CD4-positive, alpha-beta memory T cell (primary cell): ENCODE results near the gene PHACTR4. TPM values are rescaled to one million over a fixed set of nuclear protein-coding genes. Genes with fewer than 3 reads are reported as not detected.
"Not testable (repeated sequence)": the region's sequence is repeated elsewhere in the genome, so short reads cannot be mapped to it uniquely, and the experiment has no call there.

ENCODE experiments used
- CTCF ChIA-PET: fragments of 350-600 bp; sonication (Branson Sonifier 250); formaldehyde crosslinking; loops from one replicate; lab custom pipeline; 2021; ENCODE audit warnings: inconsistent platforms; ENCODE audit not compliant: partially characterized antibody; lab: Charles Lee
- POLR2A ChIA-PET: fragments of 350-600 bp; sonication (Branson Sonifier 250); formaldehyde crosslinking; loops from one replicate; lab custom pipeline; 2021; ENCODE audit not compliant: partially characterized antibody; lab: Charles Lee
- DNase-seq, 5 donors: peaks; one replicate each; pipeline versions ENCODE4 v3.0.0 to v3.0.0-alpha.2; 2020 to 2022; ENCODE audit warnings: mixed read lengths in 1 of 5
- H3K27ac ChIP-seq: one replicate; pipeline ENCODE4 v1.7.0; 2013; ENCODE audit warnings: low read depth, low read length
- H3K27me3 ChIP-seq: 2 replicates; pipeline ENCODE4 v1.7.0; 2013; ENCODE audit warnings: mild to moderate bottlenecking, low read length, moderate library complexity; ENCODE audit not compliant: insufficient read depth
- H3K36me3 ChIP-seq: 2 replicates; pipeline ENCODE4 v1.7.0; 2013; ENCODE audit warnings: mild to moderate bottlenecking, low read length, moderate library complexity; ENCODE audit not compliant: insufficient read depth
- H3K4me1 ChIP-seq: 2 replicates; pipeline ENCODE4 v1.7.0; 2013; ENCODE audit warnings: mild to moderate bottlenecking, low read length, moderate library complexity; ENCODE audit not compliant: insufficient read depth
- H3K4me3 ChIP-seq, 2 donors: one replicate each; pipeline ENCODE4 v1.7.0; 2013; ENCODE audit warnings: low read length in 2 of 2, mild to moderate bottlenecking in 1 of 2
- H3K9me3 ChIP-seq, 2 donors: one replicate each; pipeline ENCODE4 v1.7.0; 2013; ENCODE audit warnings: low read length in 2 of 2, control low read depth in 1 of 2; ENCODE audit not compliant: control insufficient read depth in 1 of 2
- H3K27ac Mint-ChIP-seq, 7 donors: one replicate each; pipeline ENCODE4 v1.8.0; 2020 to 2021; ENCODE audit warnings: mixed read lengths in 7 of 7, mild to moderate bottlenecking in 6 of 7, inconsistent platforms in 3 of 7, moderate library complexity in 3 of 7
- H3K27me3 Mint-ChIP-seq, 2 donors: one replicate each; pipeline ENCODE4 v1.8.0; 2020 to 2021; ENCODE audit warnings: mixed read lengths in 2 of 2
- H3K36me3 Mint-ChIP-seq, 2 donors: one replicate each; pipeline ENCODE4 v1.8.0; 2020 to 2021; ENCODE audit warnings: mixed read lengths in 2 of 2, inconsistent platforms in 1 of 2, mild to moderate bottlenecking in 1 of 2
- H3K4me1 Mint-ChIP-seq, 4 donors: one replicate each; pipeline ENCODE4 v1.8.0; 2020 to 2021; ENCODE audit warnings: mixed read lengths in 4 of 4, mild to moderate bottlenecking in 1 of 4
- H3K4me3 Mint-ChIP-seq, 8 donors: one replicate each; pipeline ENCODE4 v1.8.0; 2020 to 2021; ENCODE audit warnings: mixed read lengths in 8 of 8, mild to moderate bottlenecking in 7 of 8, moderate library complexity in 6 of 8, inconsistent platforms in 3 of 8
- H3K9me3 Mint-ChIP-seq, 8 donors: one replicate each; pipeline ENCODE4 v1.8.0; 2020 to 2021; ENCODE audit warnings: mixed read lengths in 8 of 8, mild to moderate bottlenecking in 5 of 8, inconsistent platforms in 3 of 8, moderate library complexity in 1 of 8
- intact Hi-C: fragments of 100-400 bp; cut with micrococcal nuclease; formaldehyde crosslinking; loops from one replicate; pipeline ENCODE4 v1.15.1; 2023
- polyA plus RNA-seq, 2 donors: library from polyadenylated mRNA; unstranded; fragments of 300-500 nt; fragmentation: Illumina TruSeq; gene quantifications; one replicate each; pipeline ENCODE4 v1.2.3, GENCODE V29; 2021
- total RNA-seq, 2 experiments: library from RNA; stranded (reverse); gene quantifications; one replicate each; pipeline ENCODE4 v1.2.3, GENCODE V29; 2021

The PHACTR4 gene
- total and polyA plus RNA-seq, 4 experiments from 2014 or later = 3.6 to 28.8 (median 24.9) TPM

DNA sequence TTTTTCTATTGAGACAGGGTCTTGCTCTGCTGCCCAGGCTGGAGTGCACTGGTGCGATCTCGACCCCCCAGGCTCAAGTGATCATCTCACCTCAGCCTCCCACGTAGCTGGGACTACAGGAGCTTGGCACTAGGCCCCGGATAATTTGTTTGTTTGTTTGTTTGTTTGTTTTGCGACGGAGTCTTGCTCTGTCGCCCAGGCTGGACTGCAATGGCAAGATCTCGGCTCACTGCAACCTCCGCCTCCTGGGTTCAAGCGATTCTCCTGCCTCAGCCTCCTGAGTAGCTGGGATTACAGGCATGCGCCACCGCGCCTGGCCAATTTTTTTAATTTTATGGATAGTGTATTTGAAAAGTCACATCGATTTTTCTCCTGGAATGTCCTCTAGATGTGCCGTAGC is 932 bp upstream of the PHACTR4 start:
- peaks cover 0 to 14% of the 10 kb centered on the region in 2 donors for H3K36me3 Mint-ChIP-seq
- not testable (repeated sequence) for H3K9me3 Mint-ChIP-seq, H3K27me3 ChIP-seq, H3K36me3 ChIP-seq, H3K9me3 ChIP-seq, H3K4me3 ChIP-seq, H3K27ac ChIP-seq, H3K27me3 Mint-ChIP-seq, DNase-seq
- H3K27ac Mint-ChIP-seq = peak overlapping the region in 5 of 7 donors; percentile 91 to 97 (median 94)
- POLR2A ChIA-PET = interaction anchor here (1.1 to 1.2 kb wide), 4 partner anchors 39 to 213 kb away, joined by 3 to 7 read pairs (median 4); partner anchors contain the start of gene MED18
- peaks cover 26% of the 10 kb centered on the region for H3K4me1 ChIP-seq
- H3K4me1 Mint-ChIP-seq = peaks cover 13 to 38% (median 27%) of the 10 kb centered on the region in 4 donors
- intact Hi-C loops = loop anchor here (1.0 to 2.0 kb wide), 2 partner anchors 39 to 138 kb away; partner anchors contain the start of genes MED18 and RCC1
- CTCF ChIA-PET = interaction anchor here (0.8 to 2.2 kb wide), 3 partner anchors 9 to 134 kb away, joined by 3 to 13 read pairs (median 7); no protein-coding TSS in a partner anchor
- peak overlapping the region; percentile 94 to 97 (median 96) for H3K4me3 Mint-ChIP-seq

GRCh38 chr1:28370239-28371009 is 884 bp downstream of the PHACTR4 start:
- no peaks in the 10 kb centered on the region for H3K36me3 ChIP-seq
- H3K4me3 Mint-ChIP-seq = peak overlapping the region; percentile 92 to 97 (median 95)
- no peaks in the 10 kb centered on the region for H3K9me3 Mint-ChIP-seq
- peak in 4 of 5 donors; percentile 10 to 50 (median 16) for DNase-seq
- intact Hi-C loops = no loop called here
- peaks cover 0 to 21% of the 10 kb centered on the region in 2 donors for H3K36me3 Mint-ChIP-seq
- no peaks in the 10 kb centered on the region for H3K27me3 Mint-ChIP-seq
- peaks cover 22 to 48% (median 36%) of the 10 kb centered on the region in 4 donors for H3K4me1 Mint-ChIP-seq
- no peaks in the 10 kb centered on the region for H3K27me3 ChIP-seq
- H3K27ac ChIP-seq = peak overlapping the region; percentile 84
- H3K4me1 ChIP-seq = peaks cover 36% of the 10 kb centered on the region
- H3K4me3 ChIP-seq = peak overlapping the region; percentile 63 to 87
- no peaks in the 10 kb centered on the region for H3K9me3 ChIP-seq
- ChIA-PET CTCF (interaction anchor here (1.5 to 2.1 kb wide), 3 partner anchors 10 to 507 kb away, joined by 3 to 9 read pairs (median 6); no protein-coding TSS in a partner anchor), POLR2A (interaction anchor here (0.7 to 2.0 kb wide), 7 partner anchors 10 to 437 kb away, joined by 3 to 5 read pairs (median 3); partner anchors contain the start of genes MED18, SESN2, TAF12 and YTHDF2)
- H3K27ac Mint-ChIP-seq = peak overlapping the region; percentile 89 to 97 (median 91)

- Mint-ChIP-seq H3K9me3 (no peaks in the 10 kb centered on the region), H3K27me3 (no peaks in the 10 kb centered on the region), H3K27ac (peak overlapping the region in 6 of 7 donors; percentile 78 to 97 (median 90)), H3K36me3 (peaks cover 0 to 22% of the 10 kb centered on the region in 2 donors), H3K4me1 (peaks cover 23 to 45% (median 35%) of the 10 kb centered on the region in 4 donors), H3K4me3 (peak overlapping the region; percentile 92 to 97 (median 95))
- no peak overlapping the region for H3K27ac ChIP-seq
- H3K9me3 ChIP-seq = no peaks in the 10 kb centered on the region
- no peaks in the 10 kb centered on the region for H3K36me3 ChIP-seq
- DNase-seq = no peak
- no peaks in the 10 kb centered on the region for H3K27me3 ChIP-seq
- ChIA-PET POLR2A (interaction anchor here (0.6 to 2.0 kb wide), 5 partner anchors 42 to 436 kb away, joined by 3 to 5 read pairs (median 3); partner anchors contain the start of genes MED18, RCC1 and TAF12), CTCF (interaction anchor here (1.5 to 2.1 kb wide), 2 partner anchors 11 to 123 kb away, joined by 6 to 9 read pairs; no protein-coding TSS in a partner anchor)
- H3K4me1 ChIP-seq = peaks cover 36% of the 10 kb centered on the region
- intact Hi-C loops = no loop called here
- H3K4me3 ChIP-seq = peak overlapping the region in 1 of 2 donors; percentile 87
Measured at GRCh38 chr1:28371010-28371377, 1.5 kb downstream of the PHACTR4 start.

GRCh38 chr1:28373450-28373849 is 3.9 kb downstream of the PHACTR4 start:
- H3K4me3 ChIP-seq, H3K27me3 Mint-ChIP-seq, DNase-seq, H3K9me3 Mint-ChIP-seq, H3K27ac ChIP-seq, intact Hi-C loops, H3K9me3 ChIP-seq, H3K36me3 ChIP-seq, H3K27me3 ChIP-seq: not testable (repeated sequence)
- Mint-ChIP-seq H3K4me3 (peak overlapping the region in 1 of 8 donors; percentile 30), H3K4me1 (peaks cover 23 to 50% (median 33%) of the 10 kb centered on the region in 4 donors), H3K36me3 (peaks cover under 1 to 22% of the 10 kb centered on the region in 2 donors), H3K27ac (peak overlapping the region in 1 of 7 donors; percentile 65)
- CTCF ChIA-PET = interaction anchor here (4.3 kb wide), 1 partner anchor 14 kb away, joined by 12 read pairs; no protein-coding TSS in a partner anchor
- POLR2A ChIA-PET = interaction anchor here (1.2 to 1.3 kb wide), 2 partner anchors 44 to 275 kb away, joined by 3 read pairs; partner anchors contain the start of gene RNU11
- peaks cover 36% of the 10 kb centered on the region for H3K4me1 ChIP-seq

DNA sequence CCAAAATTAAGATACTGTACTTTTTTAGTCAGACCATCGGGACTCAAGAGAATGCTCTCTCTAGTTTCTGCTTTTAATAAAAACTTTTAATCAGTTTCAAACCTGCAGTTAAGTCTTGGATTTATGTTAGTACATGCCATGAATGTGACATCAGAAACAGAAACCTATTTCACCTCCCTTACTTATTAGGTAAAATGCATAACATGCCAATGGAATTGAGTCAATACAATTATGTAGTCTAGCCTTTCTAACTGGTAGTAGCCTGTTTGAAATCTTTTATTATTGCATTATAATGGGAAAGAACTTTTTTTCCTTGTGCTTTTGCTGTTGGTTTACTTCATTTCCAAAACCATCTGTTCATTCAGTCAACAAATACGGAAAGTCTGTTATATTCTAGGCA is 4.8 kb downstream of the PHACTR4 start:
- H3K36me3 ChIP-seq = no peaks in the 10 kb centered on the region
- H3K27me3 ChIP-seq = no peaks in the 10 kb centered on the region
- Mint-ChIP-seq H3K9me3 (no peaks in the 10 kb centered on the region), H3K27ac (peak overlapping the region in 1 of 7 donors; percentile 22), H3K27me3 (no peaks in the 10 kb centered on the region), H3K36me3 (peaks cover 4 to 20% of the 10 kb centered on the region in 2 donors), H3K4me3 (no peak overlapping the region), H3K4me1 (peaks cover 20 to 45% (median 31%) of the 10 kb centered on the region in 4 donors)
- ChIA-PET CTCF (interaction anchor here (0.9 to 4.3 kb wide), 2 partner anchors 15 to 125 kb away, joined by 3 to 12 read pairs; no protein-coding TSS in a partner anchor), POLR2A (interaction anchor here (1.3 kb wide), 1 partner anchor 274 kb away, joined by 3 read pairs; the partner anchor contains the start of gene RNU11)
- H3K4me1 ChIP-seq = peaks cover 33% of the 10 kb centered on the region
- no peak for DNase-seq
- H3K27ac ChIP-seq = no peak overlapping the region
- H3K4me3 ChIP-seq = no peak overlapping the region
- intact Hi-C loops = no loop called here
- H3K9me3 ChIP-seq = no peaks in the 10 kb centered on the region

DNA sequence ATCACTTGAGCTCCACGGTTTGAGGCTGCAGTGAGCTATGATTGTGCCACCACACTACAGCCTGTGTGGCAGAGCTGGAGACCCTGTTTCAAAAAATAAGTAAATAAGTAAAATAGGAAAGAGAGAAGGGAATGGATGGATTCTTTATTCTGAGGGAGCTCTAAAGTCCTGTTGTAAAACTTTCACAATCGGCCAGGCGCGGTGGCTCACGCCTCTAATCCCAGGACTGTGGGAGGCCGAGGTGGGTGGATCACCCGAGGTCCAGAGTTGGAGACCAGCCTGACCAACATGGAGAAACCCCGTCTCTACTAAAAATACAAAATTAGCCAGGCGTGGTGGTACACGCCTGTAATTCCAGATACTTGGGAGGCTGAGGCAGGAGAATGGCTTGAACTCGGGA is 6.1 kb downstream of the PHACTR4 start:
- CTCF ChIA-PET = interaction anchor here (1.2 to 4.3 kb wide), 2 partner anchors 16 to 502 kb away, joined by 4 to 12 read pairs; no protein-coding TSS in a partner anchor
- DNase-seq, H3K9me3 ChIP-seq, H3K4me3 Mint-ChIP-seq, H3K36me3 ChIP-seq, H3K9me3 Mint-ChIP-seq, H3K27ac ChIP-seq, H3K27me3 Mint-ChIP-seq, H3K4me3 ChIP-seq, intact Hi-C loops, H3K27me3 ChIP-seq: not testable (repeated sequence)
- H3K27ac Mint-ChIP-seq = peak overlapping the region in 1 of 7 donors; percentile 56
- peaks cover 28% of the 10 kb centered on the region for H3K4me1 ChIP-seq
- POLR2A ChIA-PET = interaction anchor here (0.6 kb wide), 1 partner anchor 47 kb away, joined by 3 read pairs; the partner anchor contains the start of gene MED18
- H3K4me1 Mint-ChIP-seq = peaks cover 18 to 42% (median 30%) of the 10 kb centered on the region in 4 donors
- peaks cover 9 to 14% of the 10 kb centered on the region in 2 donors for H3K36me3 Mint-ChIP-seq
